Psoas muscle (tissue), 8 donors: Measurements from ENCODE around the gene SERAC1. TPM values are rescaled to one million over a fixed set of nuclear protein-coding genes. Genes with fewer than 3 reads are reported as not detected.

ENCODE experiments used
- ATAC-seq, 4 donors: fragments of 200-7000 bp; cut with Tn5 transposase; one replicate each; pipeline ENCODE4 v1.9.1; 2020; ENCODE audit warnings: moderate library complexity in 3 of 4, mild to moderate bottlenecking in 2 of 4
- DNase-seq, 2 donors: peaks; one replicate each; pipeline ENCODE4 v3.0.0-alpha.2; 2020
- H3K27ac ChIP-seq: fragments of 200-600 bp; one replicate; pipeline ENCODE4 v1.8.0; 2022
- H3K27me3 ChIP-seq, 3 donors: fragments of 200-600 bp in 1 of 3; one replicate each; pipeline versions ENCODE4 v1.6.1 to v1.8.0; 2013 to 2022; ENCODE audit warnings: low read length in 2 of 3, mild to moderate bottlenecking in 2 of 3, moderate library complexity in 1 of 3; ENCODE audit not compliant: insufficient read depth in 3 of 3
- H3K36me3 ChIP-seq, 2 donors: fragments of 200-600 bp in 1 of 2; one replicate each; pipeline versions ENCODE4 v1.6.1 to v1.8.0; 2013 to 2022; ENCODE audit warnings: low read depth in 1 of 2, mild to moderate bottlenecking in 1 of 2, moderate library complexity in 1 of 2; ENCODE audit not compliant: insufficient read depth in 1 of 2
- H3K4me1 ChIP-seq: fragments of 200-600 bp; one replicate; pipeline ENCODE4 v1.8.0; 2022
- H3K4me3 ChIP-seq: fragments of 200-600 bp; one replicate; pipeline ENCODE4 v1.8.0; 2022; ENCODE audit warnings: mild to moderate bottlenecking
- H3K9me3 ChIP-seq: fragments of 200-600 bp; one replicate; pipeline ENCODE4 v1.8.0; 2022
- WGBS, 3 donors: extraction: QIAGEN DNeasy Blood & Tissue Kit; methylation state at CpG; one replicate each; pipeline versions ENCODE4 v1.1.6 to v1.1.7; 2013; 5-methylcytosine and 5-hydroxymethylcytosine counted together
- intact Hi-C, 2 donors: fragments of 100-400 bp; cut with DNase I; formaldehyde crosslinking; loops; one replicate each; pipeline versions ENCODE4 v1.11.0 to v1.14.2; 2022
- polyA plus RNA-seq, 3 donors: library from polyadenylated mRNA; stranded (reverse); fragments of 200-250 nt; gene quantifications; one replicate each; pipeline ENCODE4 v1.2.3, GENCODE V29; 2013
- total RNA-seq, 4 donors: library from RNA; stranded (reverse); fragmentation: NEBNext Ultra II Directional in 2 of 4; extraction: Animal tissue kit (Norgen Biotek cat#: 25700) in 2 of 4; gene quantifications; one replicate each; pipeline versions ENCODE4 v1.2.1 to v1.2.4, GENCODE V29; 2021 to 2023
- TF ChIP-seq, protein P1 (sequence below): fragments of 200-600 bp; IDR thresholded peaks from one replicate; pipeline ENCODE4 v1.8.0; 2022; ENCODE audit warnings: antibody characterized with exemption
- donor health status: healthy with polysubstance abuse.
- donor health status: DM: no; HTN: no; CAD: no; lungs with moderate emphysema.
- donor health status: Bipolar disorder and iron deficiency.
- donor health status: healthy.
- donor health status: DM: yes; HTN: yes; CAD: no.
- donor health status: DM: no; HTN: no; CAD: no.
- donor health status: DM: no; HTN: no; CAD: no.
- donor health status: DM: yes; HTN: yes; CAD: no.

The SERAC1 gene
- total and polyA plus RNA-seq, 7 donors = 3.9 to 11.0 (median 6.5) TPM

DNA sequence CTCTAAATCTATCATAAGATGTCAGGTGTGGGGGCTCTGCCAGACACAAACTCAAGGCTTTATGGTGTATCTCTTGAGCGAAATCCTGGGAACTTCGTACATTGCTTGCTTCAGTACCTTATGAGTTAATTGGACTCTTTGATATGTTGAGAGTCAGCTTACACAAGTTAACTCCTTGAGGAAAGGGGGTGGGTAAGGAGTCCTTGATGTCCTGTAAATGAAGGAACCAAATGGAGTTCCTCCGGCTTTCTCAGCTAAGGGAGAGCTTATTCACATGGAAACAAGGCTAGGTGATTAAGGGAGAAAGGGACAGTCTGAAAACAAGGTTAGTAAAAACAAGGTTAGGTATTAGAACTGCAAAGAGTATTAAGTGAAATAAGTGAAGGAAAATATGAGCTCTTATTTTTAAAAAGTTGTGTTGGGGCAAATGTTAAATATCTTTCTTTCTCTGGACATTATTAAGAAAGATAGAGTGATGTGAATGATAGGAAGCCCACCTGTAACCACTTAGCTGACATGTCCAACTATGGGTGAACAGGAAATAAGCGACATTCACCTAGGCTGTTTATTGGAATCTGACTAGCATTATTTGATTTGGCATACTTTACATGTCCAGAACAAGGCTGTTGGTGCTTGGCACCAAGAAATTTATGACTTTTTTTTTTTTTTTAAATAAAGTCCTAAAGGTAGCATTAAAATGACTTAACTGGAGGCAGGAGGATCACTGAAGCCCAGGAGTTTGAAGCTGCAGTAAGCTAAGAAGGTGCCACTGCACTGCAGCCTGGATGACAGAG lies 26.6 kb upstream of the SERAC1 start:
- WGBS, 3 donors = 85 to 93% (median 89%) methylated on average over 4 of the region's 4 CpGs

DNA sequence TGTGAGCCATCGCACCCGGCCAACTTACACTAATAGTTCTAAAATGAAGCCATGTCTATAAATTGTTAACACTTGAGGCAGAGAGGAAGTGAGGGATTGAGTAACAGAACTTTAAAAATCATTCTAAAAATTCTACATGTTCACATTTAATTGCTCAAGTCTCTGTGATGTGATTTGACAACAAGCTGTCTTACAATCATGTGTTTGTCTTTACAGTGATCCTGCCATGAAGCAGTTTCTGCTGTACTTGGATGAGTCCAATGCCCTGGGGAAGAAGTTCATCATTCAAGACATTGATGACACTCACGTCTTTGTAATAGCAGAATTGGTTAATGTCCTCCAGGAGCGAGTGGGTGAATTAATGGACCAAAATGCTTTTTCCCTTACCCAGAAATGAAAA lies 23.7 kb upstream of the SERAC1 start:
- H3K4me3 ChIP-seq = no peak overlapping the region
- intact Hi-C loops = no loop called here
- no peak for ATAC-seq
- no peaks in the 10 kb centered on the region for H3K27me3 ChIP-seq
- 94 to 96% (median 95%) methylated on average over 4 of the region's 4 CpGs for WGBS, 3 donors
- no peak overlapping the region for H3K27ac ChIP-seq
- DNase-seq = no peak
- TF ChIP-seq, protein P1, sequence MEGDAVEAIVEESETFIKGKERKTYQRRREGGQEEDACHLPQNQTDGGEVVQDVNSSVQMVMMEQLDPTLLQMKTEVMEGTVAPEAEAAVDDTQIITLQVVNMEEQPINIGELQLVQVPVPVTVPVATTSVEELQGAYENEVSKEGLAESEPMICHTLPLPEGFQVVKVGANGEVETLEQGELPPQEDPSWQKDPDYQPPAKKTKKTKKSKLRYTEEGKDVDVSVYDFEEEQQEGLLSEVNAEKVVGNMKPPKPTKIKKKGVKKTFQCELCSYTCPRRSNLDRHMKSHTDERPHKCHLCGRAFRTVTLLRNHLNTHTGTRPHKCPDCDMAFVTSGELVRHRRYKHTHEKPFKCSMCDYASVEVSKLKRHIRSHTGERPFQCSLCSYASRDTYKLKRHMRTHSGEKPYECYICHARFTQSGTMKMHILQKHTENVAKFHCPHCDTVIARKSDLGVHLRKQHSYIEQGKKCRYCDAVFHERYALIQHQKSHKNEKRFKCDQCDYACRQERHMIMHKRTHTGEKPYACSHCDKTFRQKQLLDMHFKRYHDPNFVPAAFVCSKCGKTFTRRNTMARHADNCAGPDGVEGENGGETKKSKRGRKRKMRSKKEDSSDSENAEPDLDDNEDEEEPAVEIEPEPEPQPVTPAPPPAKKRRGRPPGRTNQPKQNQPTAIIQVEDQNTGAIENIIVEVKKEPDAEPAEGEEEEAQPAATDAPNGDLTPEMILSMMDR = no peak
- H3K4me1 ChIP-seq = no peaks in the 10 kb centered on the region
- H3K36me3 ChIP-seq = peaks cover 3 to 29% of the 10 kb centered on the region in 2 donors
- H3K9me3 ChIP-seq = no peaks in the 10 kb centered on the region

More for the DNA sequence above, 26.6 kb upstream of the SERAC1 start:
- Histone ChIP-seq H3K27me3 (no peaks in the 10 kb centered on the region), H3K27ac (no peak overlapping the region), H3K36me3 (peaks cover 3 to 19% of the 10 kb centered on the region in 2 donors), H3K4me1 (no peaks in the 10 kb centered on the region), H3K4me3 (no peak overlapping the region), H3K9me3 (no peaks in the 10 kb centered on the region)
- intact Hi-C loops = no loop called here
- ATAC-seq (no peak), DNase-seq (no peak)
- TF ChIP-seq, protein P1 = no peak

DNA sequence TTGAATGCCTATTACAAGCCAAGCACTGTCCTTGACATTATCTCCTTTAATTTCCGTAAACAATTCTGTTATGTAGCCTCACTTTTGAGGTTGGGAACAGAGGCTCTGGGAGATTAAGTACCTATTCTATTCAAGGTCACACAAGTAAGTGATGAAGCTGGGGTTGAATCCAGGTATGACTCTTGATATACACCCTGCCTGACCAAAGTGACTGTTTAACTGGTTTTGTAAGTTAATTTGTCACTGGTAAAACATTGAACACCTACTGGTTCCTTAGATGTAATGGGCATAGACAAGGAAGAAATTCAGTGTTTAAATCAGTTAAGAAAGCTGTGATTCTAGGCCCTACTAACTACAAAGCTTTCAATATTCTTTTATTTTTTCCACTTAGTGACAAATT lies 23.0 kb upstream of the SERAC1 start:
- H3K4me1 ChIP-seq = no peaks in the 10 kb centered on the region
- H3K36me3 ChIP-seq = peaks cover 3 to 31% of the 10 kb centered on the region in 2 donors
- intact Hi-C loops = no loop called here
- H3K27me3 ChIP-seq = no peaks in the 10 kb centered on the region
- ATAC-seq (no peak), DNase-seq (no peak)
- 81 to 89% (median 83%) methylated on average over 1 of the region's 1 CpG for WGBS, 3 donors
- TF ChIP-seq, protein P1 = no peak
- H3K27ac ChIP-seq = no peak overlapping the region
- H3K4me3 ChIP-seq = no peak overlapping the region
- no peaks in the 10 kb centered on the region for H3K9me3 ChIP-seq

DNA sequence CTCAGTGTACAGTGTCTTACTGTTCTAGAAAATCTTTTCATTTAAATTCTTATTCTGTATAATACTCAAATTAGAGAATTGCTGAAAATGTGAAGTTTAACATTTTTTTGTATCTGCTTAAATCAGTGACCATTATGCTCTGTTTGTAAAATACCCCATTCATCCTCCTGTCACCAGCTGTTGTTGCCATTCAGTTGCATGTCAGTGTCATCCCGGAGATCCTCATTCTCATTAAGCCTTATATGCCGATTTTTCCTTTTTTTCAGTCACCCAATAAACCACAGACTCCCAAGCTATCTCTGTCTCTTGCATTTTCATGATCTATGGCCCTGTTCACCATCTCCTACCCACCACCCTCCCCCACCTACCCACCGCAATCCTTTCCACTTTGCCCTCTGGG lies 20.5 kb upstream of the SERAC1 start:
- WGBS, 3 donors = 64 to 89% (median 68%) methylated on average over 3 of the region's 3 CpGs
- TF ChIP-seq, protein P1 = no peak
- H3K27ac ChIP-seq = no peak overlapping the region
- H3K27me3 ChIP-seq = no peaks in the 10 kb centered on the region
- no peak for DNase-seq
- peaks cover 3 to 37% of the 10 kb centered on the region in 2 donors for H3K36me3 ChIP-seq
- no peak overlapping the region for H3K4me3 ChIP-seq
- intact Hi-C loops = no loop called here
- H3K9me3 ChIP-seq = no peaks in the 10 kb centered on the region
- no peak for ATAC-seq
- H3K4me1 ChIP-seq = no peaks in the 10 kb centered on the region
